Activated naive CD8-positive, alpha-beta T cell treated with anti-CD3 and anti-CD28 coated beads, Interleukin-2, amount 50 U/mL, for 24 hours (primary cell): Measurements from ENCODE around the gene OSCP1.
"Not testable (repeated sequence)": the region's sequence is repeated elsewhere in the genome, so short reads cannot be mapped to it uniquely, and the experiment has no call there.

Experiments
- ATAC-seq: fragments of 150-1000 bp; cut with Tn5 transposase; one replicate; pipeline ENCODE4 v1.10.0; 2021
- DNase-seq: peaks from one replicate; pipeline ENCODE4 v3.0.0; 2021
- H3K27ac Mint-ChIP-seq: one replicate; pipeline ENCODE4 v1.8.0; 2021; ENCODE audit warnings: mild to moderate bottlenecking, mixed read lengths
- H3K27me3 Mint-ChIP-seq: one replicate; pipeline ENCODE4 v1.8.0; 2021; ENCODE audit warnings: mixed read lengths
- H3K36me3 Mint-ChIP-seq: one replicate; pipeline ENCODE4 v1.8.0; 2021; ENCODE audit warnings: low read depth, mixed read lengths
- H3K4me1 Mint-ChIP-seq: one replicate; pipeline ENCODE4 v1.8.0; 2021; ENCODE audit warnings: mixed read lengths
- H3K4me3 Mint-ChIP-seq: one replicate; pipeline ENCODE4 v1.8.0; 2021; ENCODE audit warnings: mild to moderate bottlenecking, moderate library complexity, mixed read lengths
- H3K9me3 Mint-ChIP-seq: one replicate; pipeline ENCODE4 v1.8.0; 2021; ENCODE audit warnings: mixed read lengths

OSCP1 gene

GRCh38 chr1:36481091-36481490, 30.8 kb upstream of the OSCP1 start:
- ATAC-seq (no peak), DNase-seq (no peak)
- no peaks in the 10 kb centered on the region for H3K9me3 Mint-ChIP-seq
- H3K4me1 Mint-ChIP-seq: peaks cover 9% of the 10 kb centered on the region
- H3K27ac Mint-ChIP-seq: no peak overlapping the region
- no peaks in the 10 kb centered on the region for H3K36me3 Mint-ChIP-seq
- peaks cover 8% of the 10 kb centered on the region for H3K27me3 Mint-ChIP-seq
- no peak overlapping the region for H3K4me3 Mint-ChIP-seq

GRCh38 chr1:36480161-36480560, 29.9 kb upstream of the OSCP1 start:
- Mint-ChIP-seq H3K4me3 (no peak overlapping the region), H3K27me3 (peaks cover 8% of the 10 kb centered on the region), H3K36me3 (no peaks in the 10 kb centered on the region), H3K27ac (no peak overlapping the region), H3K4me1 (peaks cover 8% of the 10 kb centered on the region), H3K9me3 (no peaks in the 10 kb centered on the region)
- no peak for DNase-seq
- no peak for ATAC-seq

- Mint-ChIP-seq H3K4me3 (no peak overlapping the region), H3K4me1 (peaks cover 9% of the 10 kb centered on the region), H3K27me3 (peaks cover 8% of the 10 kb centered on the region), H3K27ac (no peak overlapping the region), H3K36me3 (no peaks in the 10 kb centered on the region), H3K9me3 (no peaks in the 10 kb centered on the region)
- DNase-seq (no peak), ATAC-seq (no peak)
These were observed 29.3 kb upstream of the OSCP1 start for GRCh38 chr1:36479505-36480051.

GRCh38 chr1:36477615-36478014, 27.4 kb upstream of the OSCP1 start:
- not testable (repeated sequence) for H3K36me3 Mint-ChIP-seq, H3K27ac Mint-ChIP-seq, H3K4me3 Mint-ChIP-seq, ATAC-seq, DNase-seq, H3K27me3 Mint-ChIP-seq, H3K9me3 Mint-ChIP-seq
- peaks cover 11% of the 10 kb centered on the region for H3K4me1 Mint-ChIP-seq

- H3K36me3 Mint-ChIP-seq: no peaks in the 10 kb centered on the region
- ATAC-seq (no peak), DNase-seq (no peak)
- no peak overlapping the region for H3K27ac Mint-ChIP-seq
- no peak overlapping the region for H3K4me3 Mint-ChIP-seq
- peaks cover 4% of the 10 kb centered on the region for H3K27me3 Mint-ChIP-seq
- H3K4me1 Mint-ChIP-seq: peaks cover 6% of the 10 kb centered on the region
- no peaks in the 10 kb centered on the region for H3K9me3 Mint-ChIP-seq
These were observed 26.7 kb upstream of the OSCP1 start for GRCh38 chr1:36476945-36477344.

- no peak for ATAC-seq
- H3K4me3 Mint-ChIP-seq: no peak overlapping the region
- no peaks in the 10 kb centered on the region for H3K9me3 Mint-ChIP-seq
- no peaks in the 10 kb centered on the region for H3K27me3 Mint-ChIP-seq
- H3K27ac Mint-ChIP-seq: no peak overlapping the region
- peaks cover 2% of the 10 kb centered on the region for H3K4me1 Mint-ChIP-seq
- no peak for DNase-seq
- no peaks in the 10 kb centered on the region for H3K36me3 Mint-ChIP-seq
These were observed 25.8 kb upstream of the OSCP1 start for GRCh38 chr1:36475910-36476604.

- no peak for ATAC-seq
- Mint-ChIP-seq H3K27ac (no peak overlapping the region), H3K9me3 (no peaks in the 10 kb centered on the region)
These were observed 25.1 kb upstream of the OSCP1 start for GRCh38 chr1:36475341-36475740.

GRCh38 chr1:36472656-36473055, 22.4 kb upstream of the OSCP1 start:
- Mint-ChIP-seq H3K27me3 (no peaks in the 10 kb centered on the region), H3K27ac (no peak overlapping the region), H3K36me3 (no peaks in the 10 kb centered on the region), H3K4me1 (peaks cover 2% of the 10 kb centered on the region), H3K9me3 (no peaks in the 10 kb centered on the region), H3K4me3 (no peak overlapping the region)
- no peak for DNase-seq
- no peak for ATAC-seq

More at GRCh38 chr1:36475341-36475740, 25.1 kb upstream of the OSCP1 start:
- no peaks in the 10 kb centered on the region for H3K27me3 Mint-ChIP-seq
- no peak overlapping the region for H3K4me3 Mint-ChIP-seq
- H3K4me1 Mint-ChIP-seq: peaks cover 2% of the 10 kb centered on the region
- DNase-seq: no peak
- no peaks in the 10 kb centered on the region for H3K36me3 Mint-ChIP-seq

- Mint-ChIP-seq H3K4me3 (no peak overlapping the region), H3K27ac (no peak overlapping the region), H3K36me3 (no peaks in the 10 kb centered on the region), H3K4me1 (peaks cover 2% of the 10 kb centered on the region), H3K9me3 (no peaks in the 10 kb centered on the region), H3K27me3 (no peaks in the 10 kb centered on the region)
- no peak for DNase-seq
- ATAC-seq: no peak
These were observed 21.8 kb upstream of the OSCP1 start for GRCh38 chr1:36471830-36472641.

- Mint-ChIP-seq H3K4me1 (peaks cover 11% of the 10 kb centered on the region), H3K36me3 (no peaks in the 10 kb centered on the region), H3K27me3 (no peaks in the 10 kb centered on the region), H3K9me3 (no peaks in the 10 kb centered on the region), H3K27ac (no peak overlapping the region), H3K4me3 (no peak overlapping the region)
- ATAC-seq (no peak), DNase-seq (no peak)
These were observed 18.9 kb upstream of the OSCP1 start for GRCh38 chr1:36469163-36469562.

GRCh38 chr1:36467700-36468455, 17.6 kb upstream of the OSCP1 start:
- Mint-ChIP-seq H3K4me3 (no peak overlapping the region), H3K4me1 (peaks cover 19% of the 10 kb centered on the region), H3K36me3 (no peaks in the 10 kb centered on the region), H3K27ac (no peak overlapping the region), H3K9me3 (no peaks in the 10 kb centered on the region), H3K27me3 (no peaks in the 10 kb centered on the region)
- DNase-seq (no peak), ATAC-seq (no peak)

- no peaks in the 10 kb centered on the region for H3K9me3 Mint-ChIP-seq
- DNase-seq: no peak
- peaks cover 25% of the 10 kb centered on the region for H3K4me1 Mint-ChIP-seq
- H3K36me3 Mint-ChIP-seq: peaks cover 4% of the 10 kb centered on the region
- no peaks in the 10 kb centered on the region for H3K27me3 Mint-ChIP-seq
- no peak overlapping the region for H3K4me3 Mint-ChIP-seq
- no peak for ATAC-seq
- H3K27ac Mint-ChIP-seq: no peak overlapping the region
These were observed 16.8 kb upstream of the OSCP1 start for GRCh38 chr1:36467027-36467410.

- no peak overlapping the region for H3K4me3 Mint-ChIP-seq
- H3K36me3 Mint-ChIP-seq: peaks cover 5% of the 10 kb centered on the region
- H3K27me3 Mint-ChIP-seq: no peaks in the 10 kb centered on the region
- H3K4me1 Mint-ChIP-seq: peaks cover 28% of the 10 kb centered on the region
- ATAC-seq (no peak), DNase-seq (no peak)
- H3K27ac Mint-ChIP-seq: no peak overlapping the region
- no peaks in the 10 kb centered on the region for H3K9me3 Mint-ChIP-seq
These were observed 16.2 kb upstream of the OSCP1 start for GRCh38 chr1:36466370-36467026.

- ATAC-seq: no peak
- Mint-ChIP-seq H3K27ac (no peak overlapping the region), H3K27me3 (no peaks in the 10 kb centered on the region), H3K4me1 (peaks cover 32% of the 10 kb centered on the region), H3K36me3 (peaks cover 12% of the 10 kb centered on the region), H3K9me3 (no peaks in the 10 kb centered on the region), H3K4me3 (no peak overlapping the region)
- no peak for DNase-seq
These were observed 15.6 kb upstream of the OSCP1 start for GRCh38 chr1:36465731-36466369.
